Neural cell (in vitro differentiated cells): ENCODE results near the gene MT1M. TPM values are rescaled to one million over a fixed set of nuclear protein-coding genes. Genes with fewer than 3 reads are reported as not detected.

Experiments
- H2AFZ ChIP-seq: fragments of 200-600, 300-800 bp; sonication (generic), shearing (Covaris generic); 2 replicates; pipeline ENCODE4 v1.6.0; 2014; ENCODE audit warnings: low read depth, mild to moderate bottlenecking, antibody characterized with exemption, low read length, moderate library complexity
- H3F3A ChIP-seq: fragments of 200-600 bp; shearing (Covaris generic); 2 replicates; pipeline ENCODE4 v1.6.1; 2016; ENCODE audit warnings: mild to moderate bottlenecking, moderate library complexity, mixed read lengths, antibody characterized with exemption, low read length; ENCODE audit not compliant: insufficient read depth, poor library complexity, severe bottlenecking
- H3K27ac ChIP-seq: fragments of 200-600, 300-800 bp; sonication (generic), shearing (Covaris generic); 2 replicates; pipeline ENCODE4 v1.5.1; 2014; ENCODE audit warnings: mild to moderate bottlenecking, low read length, moderate library complexity
- H3K27me3 ChIP-seq: fragments of 300-800, 200-600 bp; sonication (generic), shearing (Covaris generic); 2 replicates; pipeline ENCODE4 v1.6.0; 2014; ENCODE audit warnings: mild to moderate bottlenecking, low read depth, low read length, moderate library complexity; ENCODE audit not compliant: insufficient read depth
- H3K36me3 ChIP-seq: fragments of 300-800, 200-600 bp; sonication (generic), shearing (Covaris generic); 2 replicates; pipeline ENCODE4 v1.5.1; 2014; ENCODE audit warnings: mild to moderate bottlenecking, antibody characterized with exemption, low read length, moderate library complexity; ENCODE audit not compliant: insufficient read depth
- H3K4me2 ChIP-seq: fragments of 300-800, 200-600 bp; sonication (generic), shearing (Covaris generic); 2 replicates; pipeline ENCODE4 v1.6.0; 2014; ENCODE audit warnings: mild to moderate bottlenecking, low read length
- H3K4me3 ChIP-seq: fragments of 300-800, 200-600 bp; sonication (generic), shearing (Covaris generic); 2 replicates; pipeline ENCODE4 v1.5.1; 2014; ENCODE audit warnings: mild to moderate bottlenecking, low read length, moderate library complexity
- H3K79me2 ChIP-seq: fragments of 200-600 bp; shearing (Covaris generic); replicated peaks from 2 replicates; pipeline ENCODE4 v1.6.0; 2014; ENCODE audit warnings: mild to moderate bottlenecking, low read length, moderate library complexity; ENCODE audit not compliant: insufficient read depth
- H3K9ac ChIP-seq: fragments of 300-800, 200-600 bp; sonication (generic), shearing (Covaris generic); 2 replicates; pipeline ENCODE4 v1.6.1; 2016; ENCODE audit warnings: mild to moderate bottlenecking, low read length, mixed read lengths
- H3K9me2 ChIP-seq: fragments of 200-600 bp; shearing (Covaris generic); 2 replicates; pipeline ENCODE4 v1.6.1; 2016; ENCODE audit warnings: mild to moderate bottlenecking, low read length, mixed read lengths; ENCODE audit not compliant: insufficient read depth
- H3K9me3 ChIP-seq: fragments of 200-600, 300-800 bp; sonication (generic), shearing (Covaris generic); 2 replicates; pipeline ENCODE4 v1.6.1; 2016; ENCODE audit warnings: mild to moderate bottlenecking, mixed run types, low read length, moderate library complexity, mixed read lengths
- H4K20me1 ChIP-seq: fragments of 200-600 bp; shearing (Covaris generic); 2 replicates; pipeline ENCODE4 v1.6.1; 2016; ENCODE audit warnings: mild to moderate bottlenecking, mixed run types; ENCODE audit not compliant: insufficient read depth
- EP300 ChIP-seq: fragments of 450-650 bp; conservative IDR thresholded peaks from 2 replicates; pipeline ENCODE4 v1.6.1; 2014; ENCODE audit warnings: antibody characterized with exemption, mild to moderate bottlenecking, moderate library complexity; ENCODE audit not compliant: poor library complexity, severe bottlenecking
- EZH2 ChIP-seq: fragments of 200-600, 300-800 bp; shearing (Covaris generic), sonication (generic); IDR thresholded peaks from 2 replicates; pipeline ENCODE4 v1.6.1; 2014; ENCODE audit warnings: antibody characterized with exemption, low read length, borderline replicate concordance, mild to moderate bottlenecking; ENCODE audit not compliant: insufficient read depth, poor library complexity, severe bottlenecking
- MXI1 ChIP-seq: fragments of 450-650 bp; conservative IDR thresholded peaks from 2 replicates; pipeline ENCODE4 v1.6.1; 2014; ENCODE audit warnings: antibody characterized with exemption, mild to moderate bottlenecking; ENCODE audit not compliant: poor library complexity, severe bottlenecking
- POLR2AphosphoS5 ChIP-seq: IDR thresholded peaks from 2 replicates; pipeline ENCODE4 v1.6.1; 2012
- RAD21 ChIP-seq: fragments of 450-650 bp; conservative IDR thresholded peaks from 2 replicates; pipeline ENCODE4 v1.6.1; 2014; ENCODE audit warnings: antibody characterized with exemption, mild to moderate bottlenecking, moderate library complexity
- SMC3 ChIP-seq: fragments of 450-650 bp; conservative IDR thresholded peaks from 2 replicates; pipeline ENCODE4 v1.6.1; 2014; ENCODE audit warnings: antibody characterized with exemption, mild to moderate bottlenecking, moderate library complexity; ENCODE audit not compliant: poor library complexity
- TAF1 ChIP-seq: IDR thresholded peaks from 2 replicates; pipeline ENCODE4 v1.6.1; 2012; ENCODE audit warnings: low read depth
- polyA plus RNA-seq: library from polyadenylated mRNA; depleted of rRNA; stranded (reverse); fragments of >200 nt; gene quantifications from 2 replicates; pipeline ENCODE4 v1.2.3, GENCODE V29; 2014
- TF ChIP-seq, protein P1 (sequence below): IDR thresholded peaks from 2 replicates; pipeline ENCODE4 v1.6.1; 2012; ENCODE audit warnings: borderline replicate concordance
- TF ChIP-seq, protein P2 (sequence below): fragments of 450-650 bp; IDR thresholded peaks from 2 replicates; pipeline ENCODE4 v1.5.1; 2014; ENCODE audit warnings: antibody characterized with exemption, mild to moderate bottlenecking, moderate library complexity; ENCODE audit not compliant: poor library complexity, severe bottlenecking

MT1M gene
- polyA plus RNA-seq, 1 donor from 2014 or later: not detected

DNA sequence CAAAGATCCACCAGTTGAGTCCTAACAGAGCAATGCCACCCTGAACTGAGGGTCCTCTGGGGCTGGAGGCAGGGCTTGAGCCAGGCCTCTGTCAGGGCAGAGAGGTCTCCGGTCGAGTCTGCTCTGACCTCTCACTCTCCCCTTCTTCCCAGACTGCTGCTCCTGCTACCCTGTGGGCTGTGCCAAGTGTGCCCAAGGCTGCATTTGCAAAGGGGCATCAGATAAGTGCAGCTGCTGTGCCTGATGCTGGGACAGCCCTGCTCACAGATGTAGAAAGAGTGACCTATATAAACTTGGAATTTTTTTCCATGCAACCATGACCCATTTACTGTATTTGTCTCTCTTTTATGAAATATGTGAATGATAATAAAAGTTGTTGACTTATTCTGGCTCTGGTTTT is 16.8 kb downstream of the MT1M start:
- no peak overlapping the region for H3K27ac ChIP-seq

DNA sequence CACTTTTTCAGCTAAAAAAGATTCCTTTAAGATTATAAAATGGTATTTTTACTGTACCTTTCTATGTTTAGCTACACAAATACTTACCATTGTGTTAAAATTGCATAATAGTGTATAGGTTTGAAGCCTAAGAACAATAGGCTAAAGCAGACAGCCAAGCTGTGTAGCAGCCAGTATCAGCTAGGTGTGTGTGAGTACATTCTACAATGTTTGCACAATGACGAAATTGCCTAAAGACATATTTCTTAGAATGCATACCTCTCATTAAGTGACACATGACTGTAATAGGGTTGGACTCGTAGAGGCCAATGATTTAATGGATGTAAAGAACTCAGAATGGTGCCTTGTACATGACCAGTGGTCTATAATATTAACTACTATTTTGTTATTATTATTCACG is 17.4 kb downstream of the MT1M start:
- Histone ChIP-seq H3K27me3 (peaks cover 48% of the 10 kb centered on the region), H3K36me3 (no peaks in the 10 kb centered on the region), H3K4me2 (no peak overlapping the region), H3K9ac (no peak overlapping the region), H3F3A (no peaks in the 10 kb centered on the region), H2AFZ (no peak overlapping the region), H3K9me2 (no peaks in the 10 kb centered on the region), H3K79me2 (no peaks in the 10 kb centered on the region), H4K20me1 (no peaks in the 10 kb centered on the region), H3K4me3 (no peak overlapping the region), H3K9me3 (no peaks in the 10 kb centered on the region), H3K27ac (no peak overlapping the region)
- no peak for TF ChIP-seq POLR2AphosphoS5

More for the DNA sequence above, 16.8 kb downstream of the MT1M start:
- H3K9me3 ChIP-seq: no peaks in the 10 kb centered on the region
- H2AFZ ChIP-seq: no peak overlapping the region
- no peak for TF ChIP-seq SMC3
- H3K79me2 ChIP-seq: no peaks in the 10 kb centered on the region
- no peaks in the 10 kb centered on the region for H3K9me2 ChIP-seq
- no peak overlapping the region for H3K9ac ChIP-seq
- peaks cover 54% of the 10 kb centered on the region for H3K27me3 ChIP-seq
- no peak overlapping the region for H3K4me2 ChIP-seq
- no peak overlapping the region for H3K4me3 ChIP-seq
- no peaks in the 10 kb centered on the region for H3K36me3 ChIP-seq
- no peaks in the 10 kb centered on the region for H3F3A ChIP-seq
- no peaks in the 10 kb centered on the region for H4K20me1 ChIP-seq

DNA sequence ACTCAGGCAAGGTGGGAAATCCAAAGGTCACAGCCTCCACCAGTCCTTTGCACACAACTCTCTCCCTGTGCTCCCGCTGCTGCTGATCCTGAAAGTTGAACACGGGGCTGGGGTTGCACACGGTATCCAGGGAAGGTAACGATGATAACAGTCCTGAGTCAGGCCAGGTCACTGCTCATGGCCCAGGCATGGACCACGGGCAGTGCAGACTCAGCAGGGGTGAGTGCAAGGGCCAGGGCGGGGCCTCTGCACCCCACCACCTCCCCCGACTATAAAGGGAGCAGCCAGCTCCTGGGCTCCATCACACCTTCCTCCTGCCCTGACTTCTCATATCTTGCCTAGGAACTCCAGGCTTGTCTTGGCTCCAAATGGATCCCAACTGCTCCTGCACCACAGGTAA is 19.1 kb downstream of the MT1M start, which contains the start of gene MT1B:
MT1B (plus strand) TSS at position 301 of the 400 bp plus-strand sequence; CDS start at position 369, 68 bp downstream.
- Histone ChIP-seq H3K9ac (no peak within 1 kb of the TSS), H2AFZ (no peak within 1 kb of the TSS), H3K36me3 (no peaks in the 10 kb centered on the region), H3K27me3 (peaks cover 37% of the 10 kb centered on the region), H3K27ac (no peak within 1 kb of the TSS), H4K20me1 (no peaks in the 10 kb centered on the region), H3K4me2 (no peak within 1 kb of the TSS), H3F3A (no peaks in the 10 kb centered on the region), H3K79me2 (no peaks in the 10 kb centered on the region), H3K9me2 (no peaks in the 10 kb centered on the region), H3K9me3 (no peaks in the 10 kb centered on the region), H3K4me3 (no peak within 1 kb of the TSS)
- TF ChIP-seq SMC3 (no peak), EP300 (no peak)

DNA sequence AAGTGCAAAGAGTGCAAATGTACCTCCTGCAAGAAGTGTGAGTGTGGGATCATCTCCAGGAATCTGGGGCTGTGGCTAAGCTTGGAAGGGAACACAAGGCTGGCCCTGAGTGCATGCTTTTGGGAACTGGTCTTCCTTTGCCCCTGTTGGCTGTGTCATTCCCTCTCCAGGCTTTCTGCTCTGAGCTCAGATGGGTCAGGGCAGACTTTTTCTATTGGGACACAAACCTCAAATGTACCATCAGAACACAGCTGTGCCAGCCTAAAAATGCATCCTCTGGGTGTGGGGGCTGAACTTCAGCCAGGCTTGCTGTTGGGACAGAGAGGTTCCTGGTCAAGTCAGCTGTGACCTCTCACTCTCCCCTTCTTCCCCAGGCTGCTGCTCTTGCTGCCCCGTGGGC is 20.1 kb downstream of the MT1M start:
- no peaks in the 10 kb centered on the region for H3K36me3 ChIP-seq
- TF ChIP-seq TAF1 (no peak), RAD21 (no peak), MXI1 (no peak)
- H4K20me1 ChIP-seq: no peaks in the 10 kb centered on the region

DNA sequence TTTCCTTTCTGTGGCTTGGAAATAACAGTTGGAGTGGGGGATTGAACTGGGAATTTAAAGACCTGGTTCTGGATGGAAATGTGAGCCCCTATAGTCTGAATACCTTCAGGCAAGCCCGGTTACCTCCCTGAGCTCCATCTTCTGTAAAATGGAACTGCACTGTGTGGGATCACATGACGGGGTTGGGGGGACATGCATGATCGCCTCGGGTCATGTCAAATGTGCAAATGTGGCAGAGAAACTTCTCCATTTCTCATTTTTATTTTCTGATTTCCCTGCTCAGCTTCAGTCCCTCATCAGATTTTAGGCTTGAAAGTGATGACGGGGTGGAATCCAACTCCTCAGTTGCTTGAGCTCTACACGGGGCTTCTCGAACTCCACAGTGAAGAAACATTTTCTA is 20.8 kb downstream of the MT1M start:
- no peaks in the 10 kb centered on the region for H3K9me2 ChIP-seq

More for the DNA sequence above, 20.1 kb downstream of the MT1M start:
- Histone ChIP-seq H3K79me2 (no peaks in the 10 kb centered on the region), H3F3A (no peaks in the 10 kb centered on the region), H3K9ac (no peak overlapping the region), H2AFZ (no peak overlapping the region), H3K27ac (no peak overlapping the region), H3K9me2 (no peaks in the 10 kb centered on the region), H3K4me3 (no peak overlapping the region), H3K4me2 (no peak overlapping the region), H3K9me3 (no peaks in the 10 kb centered on the region), H3K27me3 (peaks cover 37% of the 10 kb centered on the region)

More for the DNA sequence above, 20.8 kb downstream of the MT1M start:
- no peak for TF ChIP-seq TAF1
- no peak for TF ChIP-seq EZH2
- no peak for TF ChIP-seq MXI1
- TF ChIP-seq, protein P1, sequence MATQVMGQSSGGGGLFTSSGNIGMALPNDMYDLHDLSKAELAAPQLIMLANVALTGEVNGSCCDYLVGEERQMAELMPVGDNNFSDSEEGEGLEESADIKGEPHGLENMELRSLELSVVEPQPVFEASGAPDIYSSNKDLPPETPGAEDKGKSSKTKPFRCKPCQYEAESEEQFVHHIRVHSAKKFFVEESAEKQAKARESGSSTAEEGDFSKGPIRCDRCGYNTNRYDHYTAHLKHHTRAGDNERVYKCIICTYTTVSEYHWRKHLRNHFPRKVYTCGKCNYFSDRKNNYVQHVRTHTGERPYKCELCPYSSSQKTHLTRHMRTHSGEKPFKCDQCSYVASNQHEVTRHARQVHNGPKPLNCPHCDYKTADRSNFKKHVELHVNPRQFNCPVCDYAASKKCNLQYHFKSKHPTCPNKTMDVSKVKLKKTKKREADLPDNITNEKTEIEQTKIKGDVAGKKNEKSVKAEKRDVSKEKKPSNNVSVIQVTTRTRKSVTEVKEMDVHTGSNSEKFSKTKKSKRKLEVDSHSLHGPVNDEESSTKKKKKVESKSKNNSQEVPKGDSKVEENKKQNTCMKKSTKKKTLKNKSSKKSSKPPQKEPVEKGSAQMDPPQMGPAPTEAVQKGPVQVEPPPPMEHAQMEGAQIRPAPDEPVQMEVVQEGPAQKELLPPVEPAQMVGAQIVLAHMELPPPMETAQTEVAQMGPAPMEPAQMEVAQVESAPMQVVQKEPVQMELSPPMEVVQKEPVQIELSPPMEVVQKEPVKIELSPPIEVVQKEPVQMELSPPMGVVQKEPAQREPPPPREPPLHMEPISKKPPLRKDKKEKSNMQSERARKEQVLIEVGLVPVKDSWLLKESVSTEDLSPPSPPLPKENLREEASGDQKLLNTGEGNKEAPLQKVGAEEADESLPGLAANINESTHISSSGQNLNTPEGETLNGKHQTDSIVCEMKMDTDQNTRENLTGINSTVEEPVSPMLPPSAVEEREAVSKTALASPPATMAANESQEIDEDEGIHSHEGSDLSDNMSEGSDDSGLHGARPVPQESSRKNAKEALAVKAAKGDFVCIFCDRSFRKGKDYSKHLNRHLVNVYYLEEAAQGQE: no peak
- TF ChIP-seq, protein P2, sequence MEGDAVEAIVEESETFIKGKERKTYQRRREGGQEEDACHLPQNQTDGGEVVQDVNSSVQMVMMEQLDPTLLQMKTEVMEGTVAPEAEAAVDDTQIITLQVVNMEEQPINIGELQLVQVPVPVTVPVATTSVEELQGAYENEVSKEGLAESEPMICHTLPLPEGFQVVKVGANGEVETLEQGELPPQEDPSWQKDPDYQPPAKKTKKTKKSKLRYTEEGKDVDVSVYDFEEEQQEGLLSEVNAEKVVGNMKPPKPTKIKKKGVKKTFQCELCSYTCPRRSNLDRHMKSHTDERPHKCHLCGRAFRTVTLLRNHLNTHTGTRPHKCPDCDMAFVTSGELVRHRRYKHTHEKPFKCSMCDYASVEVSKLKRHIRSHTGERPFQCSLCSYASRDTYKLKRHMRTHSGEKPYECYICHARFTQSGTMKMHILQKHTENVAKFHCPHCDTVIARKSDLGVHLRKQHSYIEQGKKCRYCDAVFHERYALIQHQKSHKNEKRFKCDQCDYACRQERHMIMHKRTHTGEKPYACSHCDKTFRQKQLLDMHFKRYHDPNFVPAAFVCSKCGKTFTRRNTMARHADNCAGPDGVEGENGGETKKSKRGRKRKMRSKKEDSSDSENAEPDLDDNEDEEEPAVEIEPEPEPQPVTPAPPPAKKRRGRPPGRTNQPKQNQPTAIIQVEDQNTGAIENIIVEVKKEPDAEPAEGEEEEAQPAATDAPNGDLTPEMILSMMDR: no peak
- TF ChIP-seq RAD21: no peak
- TF ChIP-seq POLR2AphosphoS5: no peak
- TF ChIP-seq EP300: no peak
- no peak for TF ChIP-seq SMC3
- Histone ChIP-seq H3K36me3 (no peaks in the 10 kb centered on the region), H3K9me3 (no peaks in the 10 kb centered on the region), H4K20me1 (no peaks in the 10 kb centered on the region), H2AFZ (no peak overlapping the region), H3K27ac (no peak overlapping the region), H3K79me2 (no peaks in the 10 kb centered on the region), H3K4me3 (no peak overlapping the region), H3K4me2 (no peak overlapping the region), H3K9ac (no peak overlapping the region), H3K27me3 (peaks cover 37% of the 10 kb centered on the region), H3F3A (no peaks in the 10 kb centered on the region)
